HCT116 (cell line): ENCODE data around the gene FYCO1. TPM values are rescaled to one million over a fixed set of nuclear protein-coding genes. Genes with fewer than 3 reads are reported as not detected.

Source experiments
- ATAC-seq: fragments of 200-7000 bp; cut with Tn5 transposase; 2 replicates; pipeline ENCODE4 v1.9.1; 2020; ENCODE audit warnings: mild to moderate bottlenecking, moderate library complexity
- BruUV-seq: library from RNA; stranded (reverse); fragments of 400-500 nt; replicated peaks from 2 replicates; lab custom pipeline; 2021; lab: Mats Ljungman, UMichigan
- CTCF ChIA-PET: fragments of 300-600 bp; sonication (Branson Sonifier 250); formaldehyde crosslinking; loops from one replicate; lab custom pipeline; 2021; ENCODE audit warnings: antibody characterized with exemption; lab: Charles Lee
- POLR2A ChIA-PET: fragments of 300-600, 350-600 bp; sonication (Branson Sonifier 250); formaldehyde crosslinking; loops from one replicate; lab custom pipeline; 2021; ENCODE audit warnings: antibody characterized with exemption; lab: Charles Lee
- RAD21 ChIA-PET, 2 experiments: fragments of 300-600 bp; sonication (Branson Sonifier 250); formaldehyde crosslinking; loops; one replicate each; lab custom pipeline; 2023; ENCODE audit warnings: low total read pairs in 2 of 2; ENCODE audit not compliant: uncharacterized antibody in 2 of 2, unreplicated experiment in 2 of 2, low non-redundant PET in 1 of 2; lab: Charles Lee
- DNase-seq: peaks from one replicate; pipeline ENCODE4 v3.0.0-alpha.2; 2010; ENCODE audit warnings: low read depth, low spot score
- H2AFZ ChIP-seq: fragments of 200-600 bp; shearing (Covaris generic), sonication (generic); 2 replicates; pipeline ENCODE4 v1.6.1; 2017; ENCODE audit warnings: low read depth, mixed run types, mixed read lengths, antibody characterized with exemption, low read length; ENCODE audit not compliant: poor library complexity, severe bottlenecking
- H3K27ac ChIP-seq: 2 replicates; pipeline ENCODE4 v1.5.1; 2012; ENCODE audit warnings: low read depth, low read length
- H3K27me3 ChIP-seq: fragments of 200-600 bp; sonication (generic); 2 replicates; pipeline ENCODE4 v1.6.1; 2016; ENCODE audit warnings: mixed run types, low read length, mixed read lengths; ENCODE audit not compliant: insufficient read depth
- H3K36me3 ChIP-seq, 2 experiments: fragments of 200-500 bp in 1 of 2; fragments of 200-600 bp in 1 of 2; sonication (Bioruptor generic) in 1 of 2; sonication (generic) in 1 of 2; 2 replicates each; pipeline versions ENCODE4 v1.5.1 to v1.6.1; 2014 to 2016; ENCODE audit warnings: low read length in 2 of 2, inconsistent platforms in 1 of 2, mixed read lengths in 1 of 2, mixed run types in 1 of 2; ENCODE audit not compliant: insufficient read depth in 2 of 2, control insufficient read depth in 1 of 2
- H3K4me1 ChIP-seq, 2 experiments: fragments of 200-600 bp in 1 of 2; sonication (generic) in 1 of 2; 2 replicates each; pipeline versions ENCODE4 v1.5.1 to v1.6.1; 2012 to 2017; ENCODE audit warnings: low read length in 2 of 2, inconsistent platforms in 1 of 2, mild to moderate bottlenecking in 1 of 2, mixed read lengths in 1 of 2, mixed run types in 1 of 2, moderate library complexity in 1 of 2; ENCODE audit not compliant: insufficient read depth in 2 of 2, control insufficient read depth in 1 of 2
- H3K4me2 ChIP-seq: fragments of 200-600 bp; sonication (generic); 2 replicates; pipeline ENCODE4 v1.6.1; 2017; ENCODE audit warnings: mixed run types, low read length, mixed read lengths
- H3K4me3 ChIP-seq, 2 experiments: fragments of 200-600 bp in 1 of 2; sonication (generic) in 1 of 2; replicated peaks in 1 of 2; 2 replicates each; pipeline ENCODE4 v1.5.1; 2011 to 2016; ENCODE audit warnings: low read length in 2 of 2, control low read depth in 1 of 2, low read depth in 1 of 2, mild to moderate bottlenecking in 1 of 2, mixed read lengths in 1 of 2, mixed run types in 1 of 2
- H3K79me2 ChIP-seq: fragments of 200-600 bp; sonication (generic); 2 replicates; pipeline ENCODE4 v1.6.1; 2017; ENCODE audit warnings: mild to moderate bottlenecking, mixed run types, low read length, moderate library complexity, mixed read lengths; ENCODE audit not compliant: insufficient read depth
- H3K9ac ChIP-seq: fragments of 200-600 bp; sonication (generic); 2 replicates; pipeline ENCODE4 v1.6.1; 2016; ENCODE audit warnings: low read length, mixed read lengths
- H3K9me2 ChIP-seq: fragments of 200-600 bp; sonication (generic), shearing (Covaris generic); 2 replicates; pipeline ENCODE4 v1.6.1; 2017; ENCODE audit warnings: mixed run types, mild to moderate bottlenecking, moderate library complexity; ENCODE audit not compliant: insufficient read depth
- H3K9me3 ChIP-seq, 2 experiments: fragments of 200-500 bp in 1 of 2; fragments of 200-600 bp in 1 of 2; sonication (Bioruptor generic) in 1 of 2; sonication (generic) in 1 of 2; 2 replicates each; pipeline ENCODE4 v1.6.1; 2014 to 2017; ENCODE audit warnings: low read length in 2 of 2, mixed read lengths in 2 of 2, inconsistent platforms in 1 of 2, low read depth in 1 of 2, mild to moderate bottlenecking in 1 of 2, mixed run types in 1 of 2, moderate library complexity in 1 of 2; ENCODE audit not compliant: control insufficient read depth in 1 of 2, insufficient read depth in 1 of 2
- H4K20me1 ChIP-seq: fragments of 200-600 bp; sonication (generic), shearing (Covaris generic); 2 replicates; pipeline ENCODE4 v1.6.1; 2017; ENCODE audit warnings: mixed run types, mild to moderate bottlenecking, moderate library complexity; ENCODE audit not compliant: insufficient read depth
- EGR1 ChIP-seq: IDR thresholded peaks from 2 replicates; pipeline ENCODE4 v1.6.1; 2012; ENCODE audit warnings: low read depth
- EZH2 ChIP-seq: fragments of 200-600 bp; sonication (generic); IDR thresholded peaks from 2 replicates; pipeline ENCODE4 v1.6.1; 2017; ENCODE audit warnings: antibody characterized with exemption, mixed run types
- EZH2phosphoT487 ChIP-seq: fragments of 200-600 bp; IDR thresholded peaks from 2 replicates; pipeline ENCODE4 v1.6.1; 2018; ENCODE audit warnings: antibody characterized with exemption, borderline replicate concordance
- FOSL1 ChIP-seq: IDR thresholded peaks from 2 replicates; pipeline ENCODE4 v1.6.1; 2012; ENCODE audit warnings: low read depth
- JUND ChIP-seq: IDR thresholded peaks from 2 replicates; pipeline ENCODE4 v1.6.1; 2012
- MAX ChIP-seq: IDR thresholded peaks from 2 replicates; pipeline ENCODE4 v1.6.1; 2012
- POLR2A ChIP-seq: IDR thresholded peaks from 2 replicates; pipeline ENCODE4 v1.7.0; 2011; ENCODE audit warnings: borderline replicate concordance; ENCODE audit not compliant: insufficient read depth, insufficient read length; ENCODE audit errors: extremely low read depth
- POLR2AphosphoS5 ChIP-seq: IDR thresholded peaks from 2 replicates; pipeline ENCODE4 v1.6.1; 2011; ENCODE audit warnings: mild to moderate bottlenecking, low read depth, low read length, moderate library complexity
- SIN3A ChIP-seq: IDR thresholded peaks from 2 replicates; pipeline ENCODE4 v1.6.1; 2012; ENCODE audit warnings: low read depth
- SP1 ChIP-seq: IDR thresholded peaks from 2 replicates; pipeline ENCODE4 v1.6.1; 2012; ENCODE audit warnings: low read depth
- TCF7L2 ChIP-seq: IDR thresholded peaks from 2 replicates; pipeline ENCODE4 v1.7.0; 2011; ENCODE audit warnings: borderline replicate concordance, inconsistent platforms; ENCODE audit not compliant: insufficient read depth, insufficient read length; ENCODE audit errors: extremely low read depth
- ZBTB33 ChIP-seq: IDR thresholded peaks from 2 replicates; pipeline ENCODE4 v1.6.1; 2011; ENCODE audit warnings: mild to moderate bottlenecking, low read length, moderate library complexity; ENCODE audit not compliant: insufficient replicate concordance; ENCODE audit errors: extremely low read depth
- ZFX ChIP-seq: fragments of 450-650 bp; IDR thresholded peaks from 2 replicates; pipeline ENCODE4 v1.6.1; 2017
- ZNF274 ChIP-seq: fragments of 200-500 bp; sonication (Bioruptor generic); IDR thresholded peaks from 2 replicates; pipeline ENCODE4 v1.6.1; 2014; ENCODE audit warnings: mild to moderate bottlenecking, low read depth, low read length, inconsistent platforms
- intact Hi-C: fragments of 100-400 bp; cut with micrococcal nuclease; formaldehyde crosslinking; loops from 2 replicates; pipeline ENCODE4 v1.10.0; 2022
- total RNA-seq: library from RNA; stranded (reverse); gene quantifications from one replicate; pipeline ENCODE4 v1.2.1, GENCODE V29; 2021; ENCODE audit not compliant: unreplicated experiment
- TF ChIP-seq, protein P1 (sequence below), 3 experiments: fragments of 200-600 bp in 1 of 3; sonication (generic) in 1 of 3; IDR thresholded peaks in 2 of 3; conservative IDR thresholded peaks in 1 of 3; 2 replicates each; pipeline ENCODE4 v1.5.1; 2012 to 2017; ENCODE audit warnings: low read depth in 2 of 3, low read length in 2 of 3, antibody characterized with exemption in 1 of 3, borderline replicate concordance in 1 of 3, control low read depth in 1 of 3, mild to moderate bottlenecking in 1 of 3, mixed read lengths in 1 of 3, mixed run types in 1 of 3, moderate library complexity in 1 of 3; ENCODE audit not compliant: insufficient read depth in 1 of 3
- TF ChIP-seq, protein P2 (sequence below): IDR thresholded peaks from 2 replicates; pipeline ENCODE4 v1.6.1; 2012

Gene FYCO1
- total RNA-seq, 1 experiment from 2014 or later, result 15.8 TPM

GRCh38 chr3:45955017-45955647 is 40.5 kb downstream of the FYCO1 start:
- intact Hi-C loops, result no loop called here
- POLR2A ChIA-PET, result no interaction called here
- ATAC-seq (no peak), DNase-seq (no peak)
- TF ChIP-seq SIN3A (no peak), POLR2AphosphoS5 (no peak), EGR1 (no peak), POLR2A (no peak), EZH2phosphoT487 (no peak), JUND (no peak), FOSL1 (no peak)
- TF ChIP-seq, protein P1, sequence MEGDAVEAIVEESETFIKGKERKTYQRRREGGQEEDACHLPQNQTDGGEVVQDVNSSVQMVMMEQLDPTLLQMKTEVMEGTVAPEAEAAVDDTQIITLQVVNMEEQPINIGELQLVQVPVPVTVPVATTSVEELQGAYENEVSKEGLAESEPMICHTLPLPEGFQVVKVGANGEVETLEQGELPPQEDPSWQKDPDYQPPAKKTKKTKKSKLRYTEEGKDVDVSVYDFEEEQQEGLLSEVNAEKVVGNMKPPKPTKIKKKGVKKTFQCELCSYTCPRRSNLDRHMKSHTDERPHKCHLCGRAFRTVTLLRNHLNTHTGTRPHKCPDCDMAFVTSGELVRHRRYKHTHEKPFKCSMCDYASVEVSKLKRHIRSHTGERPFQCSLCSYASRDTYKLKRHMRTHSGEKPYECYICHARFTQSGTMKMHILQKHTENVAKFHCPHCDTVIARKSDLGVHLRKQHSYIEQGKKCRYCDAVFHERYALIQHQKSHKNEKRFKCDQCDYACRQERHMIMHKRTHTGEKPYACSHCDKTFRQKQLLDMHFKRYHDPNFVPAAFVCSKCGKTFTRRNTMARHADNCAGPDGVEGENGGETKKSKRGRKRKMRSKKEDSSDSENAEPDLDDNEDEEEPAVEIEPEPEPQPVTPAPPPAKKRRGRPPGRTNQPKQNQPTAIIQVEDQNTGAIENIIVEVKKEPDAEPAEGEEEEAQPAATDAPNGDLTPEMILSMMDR (IDR thresholded peaks at IDR 0.05 in 2 of 3, conservative IDR thresholded peaks at IDR 0.05 in 1 of 3; ENCODE audit: borderline replicate concordance in 1 of 3, insufficient read depth in 1 of 3, low read depth in 2 of 3, low read length in 2 of 3), result no peak
- no peaks in the 10 kb centered on the region for H3K27me3 ChIP-seq
- CTCF ChIA-PET, result no interaction called here
- H3K9ac ChIP-seq, result no peak overlapping the region
- peaks cover 38 to 42% of the 10 kb centered on the region in 2 experiments for H3K36me3 ChIP-seq
- no peaks in the 10 kb centered on the region for H3K9me2 ChIP-seq
- H3K4me1 ChIP-seq, result no peaks in the 10 kb centered on the region
- H3K9me3 ChIP-seq, result no peaks in the 10 kb centered on the region
- H3K79me2 ChIP-seq, result no peaks in the 10 kb centered on the region
- H4K20me1 ChIP-seq, result no peaks in the 10 kb centered on the region
- BruUV-seq, result no TSS peak
- H3K4me3 ChIP-seq, result no peak overlapping the region
- no peak overlapping the region for H2AFZ ChIP-seq
- H3K27ac ChIP-seq, result no peak overlapping the region
- RAD21 ChIA-PET, result no interaction called here
- H3K4me2 ChIP-seq, result no peak overlapping the region

- ATAC-seq, result no peak
- intact Hi-C loops, result no loop called here
- ChIA-PET RAD21 (no interaction called here), POLR2A (no interaction called here), CTCF (no interaction called here)
- H3K9me2 ChIP-seq, result no peaks in the 10 kb centered on the region
- H3K9me3 ChIP-seq, result no peaks in the 10 kb centered on the region
- no peaks in the 10 kb centered on the region for H3K4me1 ChIP-seq
- H3K27ac ChIP-seq, result no peak overlapping the region
- H3K4me2 ChIP-seq, result no peak overlapping the region
- DNase-seq, result no peak
- H3K36me3 ChIP-seq, result peaks cover 34 to 38% of the 10 kb centered on the region in 2 experiments; a peak in 3 of 4 replicates
- no peak overlapping the region for H3K9ac ChIP-seq
- H3K27me3 ChIP-seq, result no peaks in the 10 kb centered on the region
- H4K20me1 ChIP-seq, result no peaks in the 10 kb centered on the region
- H3K79me2 ChIP-seq, result no peaks in the 10 kb centered on the region
- H2AFZ ChIP-seq, result no peak overlapping the region
- no TSS peak for BruUV-seq
- H3K4me3 ChIP-seq, result no peak overlapping the region
- TF ChIP-seq POLR2AphosphoS5 (no peak), EGR1 (no peak), ZNF274 (no peak), FOSL1 (no peak), SP1 (no peak), POLR2A (no peak), EZH2phosphoT487 (no peak), TCF7L2 (no peak), JUND (no peak), ZBTB33 (no peak), ZFX (no peak), MAX (no peak), EZH2 (no peak)
- TF ChIP-seq, protein P2, sequence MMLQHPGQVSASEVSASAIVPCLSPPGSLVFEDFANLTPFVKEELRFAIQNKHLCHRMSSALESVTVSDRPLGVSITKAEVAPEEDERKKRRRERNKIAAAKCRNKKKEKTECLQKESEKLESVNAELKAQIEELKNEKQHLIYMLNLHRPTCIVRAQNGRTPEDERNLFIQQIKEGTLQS, result no peak
These were observed 41.3 kb downstream of the FYCO1 start for GRCh38 chr3:45954306-45954705.
